Left lobe of liver (tissue), 2 donors: ENCODE measurements around the gene KCNH8. TPM values are rescaled to one million over a fixed set of nuclear protein-coding genes. Genes with fewer than 3 reads are reported as not detected.

Experiments
- ATAC-seq: fragments of 200-7000 bp; cut with Tn5 transposase; one replicate; pipeline ENCODE4 v1.9.1; 2020; ENCODE audit warnings: mild to moderate bottlenecking, moderate library complexity
- DNase-seq: peaks from one replicate; pipeline ENCODE4 v3.0.0-alpha.2; 2020; ENCODE audit warnings: low spot score
- total RNA-seq: library from RNA; stranded (reverse); gene quantifications from one replicate; pipeline ENCODE4 v1.2.1, GENCODE V29; 2021
- donor health status: DM: no; HTN: no; CAD: no; lungs with moderate emphysema.
- donor health status: DM: no; HTN: yes; CAD: no.

KCNH8 gene
- total RNA-seq, 1 donor from 2014 or later = not detected

DNA sequence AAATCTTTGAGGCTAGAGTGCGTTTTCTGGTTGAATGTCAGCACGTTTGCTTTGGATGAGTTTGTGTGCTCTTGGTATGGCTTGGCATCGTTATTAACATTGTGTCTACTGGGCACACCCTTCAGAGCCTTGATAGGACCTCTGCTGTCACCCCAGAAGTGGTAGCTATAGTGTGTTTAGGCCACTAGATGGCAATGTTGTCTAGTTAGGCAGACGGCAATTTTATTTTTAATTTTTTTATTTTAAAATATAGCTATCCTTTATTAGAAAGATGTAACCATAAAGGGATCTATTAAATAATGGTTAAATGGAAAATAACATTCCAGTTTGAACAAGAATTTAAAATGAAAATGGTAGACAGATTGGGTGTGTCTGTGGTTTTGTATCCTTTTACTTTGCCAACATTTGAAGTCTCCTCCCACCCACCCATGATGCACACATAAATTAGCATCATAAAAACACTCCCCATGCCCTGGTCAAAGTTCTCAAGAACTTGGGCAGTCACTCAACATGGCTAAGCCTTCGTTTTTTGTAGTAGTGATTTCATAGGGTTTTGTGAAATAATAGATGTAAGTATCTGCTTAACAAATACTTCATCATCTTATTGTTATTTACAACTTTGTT lies 200.7 kb downstream of the KCNH8 start:
- no peak for DNase-seq
- ATAC-seq = peak; percentile 71

DNA sequence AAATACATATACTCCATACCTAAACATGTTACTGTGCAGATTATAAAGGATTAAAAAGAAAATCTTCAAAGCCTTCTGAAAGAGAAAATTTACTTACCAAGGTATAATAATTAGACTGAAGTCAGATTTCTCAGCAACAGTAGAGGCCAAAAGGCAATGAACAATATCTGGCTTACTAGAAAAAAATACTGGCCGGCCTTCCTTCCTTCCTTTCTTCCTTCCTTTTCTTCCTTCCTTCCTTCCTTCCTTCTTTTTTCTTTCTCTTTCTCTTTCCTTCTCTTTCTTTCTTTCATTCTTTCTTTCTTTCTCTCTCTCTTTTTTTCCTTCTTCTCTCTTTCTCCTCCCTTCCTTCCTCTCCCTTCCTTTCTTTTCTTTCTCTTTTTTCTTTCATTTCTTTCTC lies 209.6 kb downstream of the KCNH8 start:
- ATAC-seq (no peak), DNase-seq (no peak)

DNA sequence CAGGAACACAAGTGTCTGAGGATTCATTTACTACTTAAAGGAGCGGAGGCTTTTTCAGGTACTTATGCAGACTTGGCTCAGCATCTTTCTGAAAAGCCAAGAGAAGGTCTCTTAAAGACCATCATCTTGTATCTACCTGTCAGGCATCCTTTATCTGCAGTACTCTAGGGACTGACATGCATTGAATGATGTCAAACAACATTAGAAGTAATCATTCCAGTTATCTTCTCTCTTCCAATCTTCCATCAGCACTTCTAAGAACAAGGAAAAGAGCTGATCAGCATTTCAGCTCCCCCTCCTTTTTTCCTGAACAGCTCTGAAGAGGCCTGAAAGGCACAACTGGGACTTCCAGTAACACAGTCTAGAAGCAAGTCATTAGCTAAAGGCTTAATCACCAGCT lies 214.8 kb downstream of the KCNH8 start:
- DNase-seq (no peak), ATAC-seq (no peak)

DNA sequence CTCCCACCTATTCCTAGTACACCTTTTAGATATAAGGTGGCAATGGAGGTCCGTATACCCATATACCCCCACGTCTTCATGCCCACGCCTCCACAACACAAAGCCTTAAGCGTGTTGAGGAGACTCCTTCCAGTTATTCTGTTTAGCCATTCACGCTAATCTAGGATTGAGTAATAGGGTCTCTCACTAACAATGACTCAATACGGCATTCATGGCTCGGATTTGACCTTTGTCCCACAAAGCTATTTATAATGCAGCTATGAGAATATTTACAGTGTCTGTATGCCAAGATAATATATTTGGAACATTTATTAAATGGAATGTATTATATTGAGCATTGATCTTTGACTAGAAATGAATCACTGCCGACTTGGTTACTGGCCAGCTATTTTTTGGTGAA lies 215.8 kb downstream of the KCNH8 start:
- ATAC-seq (no peak), DNase-seq (no peak)

DNA sequence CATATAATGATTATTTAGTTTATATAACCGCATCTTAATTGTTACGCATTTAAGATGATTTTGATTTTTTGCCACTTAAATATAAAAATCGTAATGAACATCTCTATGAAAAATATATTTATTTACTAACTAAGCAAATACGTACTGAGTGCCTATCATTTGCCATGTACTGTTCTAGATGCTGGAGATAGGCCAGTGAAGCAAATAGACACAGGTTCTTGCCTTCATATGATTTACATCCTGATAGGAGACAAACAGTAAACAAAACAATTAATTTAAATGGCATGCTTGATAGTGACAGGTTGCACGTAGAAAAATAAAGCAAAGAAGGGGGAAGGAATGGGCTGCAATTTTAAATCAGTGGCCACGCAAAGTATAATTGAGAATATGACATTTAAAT lies 217.2 kb downstream of the KCNH8 start:
- no peak for DNase-seq

DNA sequence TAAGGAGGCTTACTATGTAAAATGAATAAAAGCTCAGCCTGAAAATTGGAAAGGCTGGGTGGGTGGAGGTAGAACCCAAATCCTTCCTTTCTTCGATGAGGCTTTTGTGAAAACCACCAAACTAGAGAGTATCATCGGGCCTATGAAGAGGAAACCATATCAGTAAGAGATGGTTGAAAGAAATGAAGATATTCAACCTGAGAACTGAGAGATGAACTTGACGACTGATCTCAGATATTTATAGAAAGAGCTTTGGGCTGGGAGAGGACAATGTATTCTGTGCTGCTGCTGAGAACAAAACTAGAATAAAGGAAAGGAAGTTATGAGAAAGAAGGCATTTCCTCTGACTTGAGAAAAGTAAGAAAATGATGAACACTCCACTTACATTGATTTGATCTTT lies 236.6 kb downstream of the KCNH8 start:
- ATAC-seq (no peak), DNase-seq (no peak)

More for the DNA sequence above, 217.2 kb downstream of the KCNH8 start:
- ATAC-seq = no peak

DNA sequence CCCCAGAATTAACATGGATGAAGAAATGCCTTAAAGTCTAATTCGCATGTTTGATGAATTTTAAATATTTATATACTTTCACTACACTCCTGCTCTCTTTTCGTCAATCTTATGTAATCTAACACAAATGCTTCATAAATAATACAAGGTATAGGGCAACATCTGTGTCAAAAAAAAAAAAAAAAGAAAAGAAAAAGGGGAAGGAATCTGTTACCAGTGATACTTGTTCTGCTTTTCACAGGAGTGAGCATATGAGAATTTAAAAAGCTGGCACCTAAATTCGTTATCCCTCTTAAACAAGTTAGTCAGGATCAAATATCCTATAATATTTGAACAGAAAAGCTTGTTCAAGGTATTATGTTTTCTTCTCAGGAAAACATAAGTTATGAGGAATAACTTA lies 243.8 kb downstream of the KCNH8 start:
- DNase-seq (no peak), ATAC-seq (no peak)

DNA sequence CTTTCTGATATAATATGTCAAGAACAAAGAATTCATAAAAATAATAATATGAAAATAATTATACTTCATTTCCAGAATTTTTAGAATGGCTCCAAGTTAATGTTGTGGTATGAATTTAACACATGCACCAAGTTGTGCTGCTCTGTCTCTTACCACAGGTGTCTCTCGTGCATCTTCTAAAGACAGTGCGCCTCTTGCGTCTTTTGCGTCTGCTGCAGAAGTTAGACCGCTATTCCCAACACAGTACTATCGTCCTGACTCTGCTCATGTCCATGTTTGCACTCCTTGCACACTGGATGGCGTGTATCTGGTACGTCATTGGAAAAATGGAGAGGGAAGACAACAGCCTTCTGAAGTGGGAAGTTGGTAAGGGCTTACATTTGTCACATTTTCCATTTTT lies 246.6 kb downstream of the KCNH8 start:
- DNase-seq = no peak
- ATAC-seq = no peak

DNA sequence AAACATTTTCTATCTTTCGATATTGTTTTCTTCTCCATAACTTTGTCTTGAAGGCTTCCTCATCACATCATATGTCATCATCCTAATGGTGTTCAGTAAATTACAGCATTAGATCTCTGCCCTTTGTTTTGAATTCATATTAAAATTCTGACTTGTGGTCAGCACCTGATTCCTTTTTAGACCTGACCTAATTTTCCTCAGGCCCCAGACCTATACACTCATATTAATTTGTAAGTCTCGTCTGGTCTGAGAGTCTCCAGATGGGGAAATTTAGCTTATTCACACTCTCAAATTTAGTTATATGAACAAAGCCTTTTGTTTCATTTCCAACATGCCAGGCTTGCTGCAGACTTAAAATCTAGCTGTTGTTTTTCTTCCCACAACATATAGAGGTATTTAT lies 248.4 kb downstream of the KCNH8 start:
- DNase-seq = no peak
- no peak for ATAC-seq

DNA sequence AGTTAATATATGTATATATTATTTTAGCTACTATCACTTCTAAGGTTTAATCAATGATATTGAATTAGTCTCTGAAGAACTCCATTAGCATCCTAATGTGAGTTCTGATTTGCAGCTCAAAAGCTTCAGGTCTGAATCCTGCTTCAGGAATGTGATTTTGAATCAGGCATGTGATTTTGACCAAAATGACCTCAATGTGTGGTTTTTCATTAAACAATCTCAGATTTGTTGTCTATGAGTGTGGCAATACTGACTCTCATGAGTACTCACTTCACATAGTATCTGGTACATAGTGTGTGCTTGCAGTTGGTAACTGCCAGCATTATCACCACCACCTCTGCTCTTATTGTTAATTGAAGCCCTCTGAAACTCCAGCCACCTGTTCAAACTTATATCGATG lies 251.0 kb downstream of the KCNH8 start:
- ATAC-seq = no peak
- DNase-seq = no peak

DNA sequence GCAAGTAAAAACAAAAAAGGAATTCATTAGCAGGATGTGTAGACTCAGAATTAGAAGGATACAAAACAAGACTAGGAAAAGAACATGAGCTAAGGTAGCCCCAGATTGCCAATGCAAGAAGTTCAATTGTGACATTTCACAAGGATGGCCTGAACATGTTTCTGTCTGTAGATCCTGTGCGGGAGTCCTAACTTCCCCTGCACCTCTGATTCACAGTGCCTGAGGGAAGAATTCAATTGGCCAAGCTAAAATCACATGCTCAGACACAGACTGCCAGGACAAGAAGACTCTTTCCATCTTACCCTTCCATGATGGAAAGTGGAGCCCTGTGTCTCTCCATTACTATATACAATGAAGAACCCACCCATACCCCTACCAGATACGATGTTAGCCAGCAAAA lies 251.5 kb downstream of the KCNH8 start:
- no peak for DNase-seq
- ATAC-seq = no peak

DNA sequence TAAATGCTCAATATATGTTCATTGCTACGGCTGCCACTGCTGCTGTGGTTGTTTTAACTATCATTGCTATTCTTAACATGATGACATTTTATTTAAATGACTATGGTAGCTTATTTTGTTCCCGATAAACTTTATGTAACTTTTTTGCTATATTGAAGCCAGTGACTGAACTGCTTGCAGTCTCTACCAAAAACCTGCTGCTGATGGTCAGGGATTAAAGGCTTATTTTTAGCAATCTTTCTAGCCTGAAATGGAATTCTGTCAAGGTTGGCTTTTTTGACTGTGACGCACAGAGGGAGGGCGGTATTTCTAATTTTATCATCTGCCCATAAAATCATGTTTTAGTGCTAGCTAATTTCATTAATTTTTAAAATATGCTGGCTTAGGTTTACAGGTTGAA lies 271.8 kb downstream of the KCNH8 start:
- no peak for DNase-seq
- ATAC-seq = no peak

DNA sequence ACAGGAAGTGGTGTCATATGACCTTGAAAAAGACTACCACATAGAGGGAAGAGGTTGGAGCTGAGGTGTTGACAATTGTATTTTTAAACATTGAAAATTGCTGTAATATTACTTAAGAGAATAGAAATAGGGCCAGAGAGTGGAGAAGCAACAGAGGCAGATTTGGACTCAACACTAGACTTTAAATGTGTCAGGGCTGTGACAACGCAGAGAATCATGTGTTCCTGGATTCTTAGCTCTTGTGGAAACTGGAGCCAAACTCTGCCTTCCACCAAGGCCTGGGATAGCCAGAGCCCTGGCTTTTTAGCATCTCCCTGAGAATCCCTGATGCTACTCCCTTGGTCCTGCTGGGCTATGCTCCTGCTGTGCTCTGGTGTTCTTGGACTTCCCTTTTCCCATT lies 277.5 kb downstream of the KCNH8 start:
- DNase-seq = no peak
- ATAC-seq = no peak

DNA sequence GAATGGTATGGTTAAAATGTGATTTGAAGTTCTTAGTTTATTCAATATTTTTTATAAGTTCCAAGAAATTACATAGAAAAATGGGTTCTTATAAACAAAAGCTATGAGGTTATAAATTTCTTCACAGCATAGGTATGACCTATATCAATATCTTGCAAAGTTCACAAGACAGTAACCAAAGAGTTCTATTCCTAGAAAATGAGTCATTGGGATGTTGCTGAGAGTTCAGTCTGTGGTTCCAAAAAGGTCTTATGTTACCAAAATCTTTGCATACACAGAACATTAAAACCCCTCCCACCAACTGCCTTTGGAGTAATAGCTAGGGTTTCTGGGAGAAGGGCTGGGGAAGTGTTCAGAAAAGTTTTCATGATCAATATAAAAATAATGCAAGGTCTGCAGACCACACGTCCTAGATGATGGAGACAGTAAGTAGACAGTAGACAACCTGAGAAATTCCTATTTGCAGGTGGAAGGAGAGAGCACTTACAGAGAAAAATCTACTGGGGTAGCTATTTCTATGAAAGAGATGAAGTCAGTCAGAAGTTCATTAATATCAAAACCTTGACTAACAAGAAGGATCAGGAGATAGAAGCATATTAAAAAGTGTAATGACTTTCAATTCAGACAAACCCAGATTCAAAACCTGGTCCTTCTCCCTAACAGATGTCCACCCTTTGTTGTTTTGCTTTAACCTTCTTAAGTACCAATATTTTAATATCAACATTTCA lies 279.3 kb downstream of the KCNH8 start:
- DNase-seq = no peak
- no peak for ATAC-seq

DNA sequence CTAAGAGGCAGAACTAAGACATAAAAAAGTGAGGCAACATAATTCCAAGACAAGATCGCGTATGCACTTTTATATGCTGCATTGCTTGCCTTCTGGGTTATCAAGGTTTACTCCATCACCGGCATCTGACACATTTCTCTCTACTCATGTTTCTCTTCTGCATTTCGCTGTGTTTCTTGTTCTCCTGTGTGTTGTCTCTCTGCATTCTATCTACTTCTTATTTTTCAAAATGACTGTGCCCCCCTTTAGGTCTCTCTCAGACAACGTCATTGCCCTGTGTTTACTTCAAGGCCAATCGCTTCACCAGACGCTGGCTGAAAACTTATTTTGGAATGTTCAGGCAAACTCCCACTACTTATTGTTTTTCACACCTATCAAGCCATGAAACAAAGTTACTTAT lies 280.4 kb downstream of the KCNH8 start:
- ATAC-seq (no peak), DNase-seq (no peak)

DNA sequence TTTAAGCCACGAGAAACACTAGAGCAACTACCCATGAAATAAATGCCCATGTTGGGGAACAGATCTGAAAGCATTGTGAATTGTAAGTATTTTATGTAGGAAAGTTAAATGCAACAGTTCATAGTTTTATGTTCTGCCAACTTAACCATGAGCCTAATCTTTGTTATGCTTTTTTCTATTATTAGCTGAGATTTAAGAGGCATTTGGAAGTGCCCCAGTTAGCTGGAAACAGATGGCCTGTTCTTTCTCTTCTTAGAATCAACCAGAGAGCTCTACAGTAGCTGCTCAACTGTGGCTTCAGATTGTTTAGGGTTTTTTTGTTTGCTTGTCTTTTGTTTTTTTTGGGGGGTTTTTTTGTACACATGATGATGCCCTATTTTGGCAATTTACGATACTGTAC lies 284.4 kb downstream of the KCNH8 start:
- ATAC-seq (no peak), DNase-seq (no peak)

DNA sequence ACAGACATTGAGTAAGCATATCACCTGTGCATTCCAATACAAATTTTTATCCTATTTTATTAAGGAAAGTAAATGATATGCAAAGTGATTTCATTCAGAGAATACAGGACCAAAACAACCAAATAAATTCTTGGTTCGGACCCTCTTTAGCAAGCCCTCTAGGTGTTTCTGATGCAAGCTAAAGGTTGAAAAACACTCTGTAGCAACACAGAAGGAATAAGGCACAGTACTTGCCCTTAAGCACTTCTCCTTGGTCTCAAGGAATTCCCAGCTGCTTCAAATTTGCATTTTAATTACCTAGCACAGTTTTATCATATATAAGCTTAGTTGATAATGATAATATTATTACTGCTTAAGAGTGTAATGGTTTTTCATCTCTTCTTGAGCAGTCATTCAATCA lies 288.4 kb downstream of the KCNH8 start:
- DNase-seq = no peak
- no peak for ATAC-seq

DNA sequence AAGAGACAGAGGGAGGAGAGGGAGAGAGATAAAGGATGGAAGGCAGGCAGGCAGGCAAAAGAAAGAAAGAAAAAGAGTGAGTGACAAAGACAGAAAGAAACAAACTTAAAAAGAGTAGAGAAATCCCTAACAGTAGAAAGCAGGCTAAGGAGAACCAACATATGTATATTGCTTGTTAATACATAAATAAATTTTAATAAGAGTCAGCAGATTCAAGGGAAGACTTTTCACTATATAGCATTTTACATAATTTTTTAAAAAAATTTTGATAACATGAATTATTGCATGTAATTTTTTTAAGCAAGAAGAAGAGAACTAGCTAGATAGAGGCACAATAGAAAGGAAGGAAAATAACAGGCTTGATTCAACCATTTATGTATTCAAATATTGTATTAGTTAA lies 291.6 kb downstream of the KCNH8 start:
- no peak for DNase-seq
- ATAC-seq = no peak

DNA sequence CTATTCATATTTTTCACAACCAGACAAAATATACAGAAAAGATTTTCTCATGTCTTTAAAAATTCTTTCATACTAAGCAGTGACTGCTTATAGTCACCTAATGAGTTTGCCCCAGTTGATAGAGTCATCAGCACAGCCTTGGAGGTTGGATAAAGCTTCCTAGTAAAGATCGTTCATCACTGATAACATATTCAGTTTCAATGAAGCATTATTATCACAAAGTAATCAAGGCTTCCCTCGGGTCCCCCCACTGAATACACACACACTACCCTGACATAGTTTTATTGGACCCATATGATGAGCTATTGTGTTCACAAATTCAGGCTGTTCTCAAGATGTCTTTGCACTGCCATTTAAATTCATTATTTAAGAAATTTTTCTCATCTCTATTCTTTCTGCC lies 297.8 kb downstream of the KCNH8 start:
- no peak for DNase-seq
- ATAC-seq = no peak

DNA sequence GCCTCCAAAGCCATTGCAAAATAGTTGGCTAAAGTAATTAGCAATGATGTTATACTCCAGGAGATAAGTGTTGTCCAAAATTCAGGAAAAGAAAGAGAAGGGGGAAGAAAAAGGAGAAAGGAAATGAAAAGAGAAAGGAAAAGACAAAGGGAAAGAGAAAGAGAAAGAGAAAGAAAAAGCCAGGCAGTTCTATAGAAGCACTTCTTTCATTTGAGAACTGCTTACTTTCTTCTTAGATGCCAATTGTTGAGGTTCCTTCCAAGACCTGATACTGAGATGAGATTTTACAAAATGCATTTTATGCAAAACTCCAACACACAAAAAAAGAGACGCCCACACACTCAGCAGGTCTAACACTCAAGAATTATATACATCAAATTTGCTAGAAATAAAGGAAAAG lies 298.4 kb downstream of the KCNH8 start:
- DNase-seq (no peak), ATAC-seq (no peak)

DNA sequence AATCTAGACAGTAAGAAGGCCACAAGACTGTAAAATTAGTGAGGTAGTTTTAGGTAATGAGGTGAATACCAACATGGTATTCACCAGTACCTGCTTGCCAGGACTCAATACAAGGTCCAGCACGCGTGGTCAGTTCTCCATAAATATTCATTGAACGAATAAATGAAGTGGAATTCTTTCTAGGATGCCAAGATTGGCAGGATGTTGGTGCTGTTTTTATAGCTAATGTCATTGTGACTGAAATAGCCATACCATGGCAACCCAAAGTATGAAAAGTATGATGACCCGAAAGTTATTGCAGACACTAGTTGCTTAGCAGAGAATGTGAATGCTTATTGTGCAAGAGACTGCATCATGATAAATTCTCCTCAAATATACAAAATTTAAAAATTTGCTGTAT lies 307.2 kb downstream of the KCNH8 start:
- ATAC-seq = no peak
- no peak for DNase-seq

DNA sequence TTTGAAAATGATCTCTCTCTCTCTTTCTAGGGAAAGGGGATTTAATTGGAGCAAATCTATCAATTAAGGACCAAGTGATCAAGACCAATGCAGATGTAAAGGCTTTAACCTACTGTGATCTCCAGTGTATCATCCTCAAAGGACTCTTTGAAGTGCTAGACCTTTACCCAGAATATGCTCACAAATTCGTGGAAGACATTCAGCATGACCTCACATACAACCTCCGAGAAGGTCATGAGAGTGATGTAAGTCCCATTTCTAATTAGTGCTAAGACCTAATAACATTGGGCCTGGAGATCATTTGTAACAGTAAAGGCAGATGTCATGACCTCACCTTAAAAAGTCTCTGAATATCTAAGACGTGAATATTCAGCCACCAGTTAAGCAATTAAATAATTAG lies 308.4 kb downstream of the KCNH8 start:
- no peak for DNase-seq
- ATAC-seq = no peak

DNA sequence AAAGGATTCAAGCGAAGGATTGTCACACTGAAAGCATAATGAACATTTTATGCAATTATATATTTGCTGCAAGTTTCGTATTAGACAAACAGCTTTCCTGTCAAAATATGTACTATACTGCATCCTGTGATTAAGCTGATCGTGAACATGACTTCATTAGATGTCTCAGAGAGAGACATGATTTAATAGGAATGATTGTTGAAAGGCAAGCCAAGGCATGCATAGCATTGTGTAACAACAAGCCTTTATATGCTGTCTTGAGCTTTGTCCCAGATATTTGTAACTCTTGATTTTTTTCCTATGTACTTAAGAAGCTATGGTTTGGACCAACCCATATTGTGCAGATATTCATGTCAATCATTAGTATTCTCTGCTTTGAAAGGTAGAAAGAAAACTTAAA lies 309.1 kb downstream of the KCNH8 start:
- no peak for DNase-seq
- ATAC-seq = no peak
